Ascending aorta (tissue), 2 donors: ENCODE data around the gene SORCS3. TPM values are rescaled to one million over a fixed set of nuclear protein-coding genes. Genes with fewer than 3 reads are reported as not detected.

ENCODE experiments used
- DNase-seq, 2 donors: peaks; one replicate each; pipeline ENCODE4 v3.0.0-alpha.2; 2019; ENCODE audit warnings: low spot score in 2 of 2
- H3K27ac ChIP-seq, 2 donors: fragments of 200-600 bp; sonication (generic); one replicate each; pipeline ENCODE4 v1.5.1; 2016 to 2017; ENCODE audit warnings: mild to moderate bottlenecking in 1 of 2
- H3K27me3 ChIP-seq: fragments of 200-600 bp; sonication (generic); one replicate; pipeline ENCODE4 v1.5.1; 2017
- H3K36me3 ChIP-seq, 2 donors: fragments of 200-600 bp; sonication (generic); one replicate each; pipeline ENCODE4 v1.5.1; 2016
- H3K4me1 ChIP-seq, 2 donors: fragments of 200-600 bp; sonication (generic); one replicate each; pipeline ENCODE4 v1.5.1; 2016 to 2017; ENCODE audit warnings: mild to moderate bottlenecking in 1 of 2
- H3K4me3 ChIP-seq, 2 donors: fragments of 200-600 bp; sonication (generic); one replicate each; pipeline ENCODE4 v1.5.1; 2016 to 2017; ENCODE audit warnings: mild to moderate bottlenecking in 1 of 2
- H3K9me3 ChIP-seq, 2 donors: fragments of 200-600 bp; sonication (generic); one replicate each; pipeline ENCODE4 v1.5.1; 2016
- intact Hi-C: fragments of 100-400 bp; cut with DNase I; formaldehyde crosslinking; loops from one replicate; pipeline ENCODE4 v1.15.1; 2023
- total RNA-seq: library from RNA; depleted of rRNA; stranded (reverse); fragments of >200 nt; gene quantifications from one replicate; pipeline ENCODE4 v1.1.0, GENCODE V29; 2016
- TF ChIP-seq, protein P1 (sequence below), 3 experiments: fragments of 200-600 bp in 2 of 3; fragments of 450-650 bp in 1 of 3; sonication (generic) in 2 of 3; IDR thresholded peaks; one replicate each; pipeline ENCODE4 v1.5.1; 2016 to 2019; ENCODE audit warnings: antibody characterized with exemption in 3 of 3, mild to moderate bottlenecking in 1 of 3, moderate library complexity in 1 of 3

The SORCS3 gene
- total RNA-seq, 1 donor from 2014 or later, result not detected

DNA sequence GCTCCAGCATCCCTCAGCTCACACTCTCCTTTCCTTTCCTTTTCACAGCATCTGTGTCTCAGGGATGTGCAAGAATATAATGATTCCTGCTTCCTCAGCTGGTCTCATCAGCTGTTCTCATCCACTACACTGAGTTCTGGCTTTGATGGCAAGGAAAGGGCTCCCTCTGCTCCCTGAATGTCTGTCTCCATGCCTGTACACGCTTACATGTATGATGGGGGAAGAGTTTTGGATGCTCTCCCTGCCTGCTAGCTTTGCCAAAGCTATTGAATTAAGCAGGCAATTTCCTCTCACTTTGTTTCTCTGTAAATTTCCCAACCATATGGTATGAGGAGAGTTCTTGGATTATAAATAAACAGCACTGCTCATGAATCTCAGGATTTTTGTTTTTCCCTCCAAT is 254.5 kb downstream of the SORCS3 start:
- TF ChIP-seq, protein P1, sequence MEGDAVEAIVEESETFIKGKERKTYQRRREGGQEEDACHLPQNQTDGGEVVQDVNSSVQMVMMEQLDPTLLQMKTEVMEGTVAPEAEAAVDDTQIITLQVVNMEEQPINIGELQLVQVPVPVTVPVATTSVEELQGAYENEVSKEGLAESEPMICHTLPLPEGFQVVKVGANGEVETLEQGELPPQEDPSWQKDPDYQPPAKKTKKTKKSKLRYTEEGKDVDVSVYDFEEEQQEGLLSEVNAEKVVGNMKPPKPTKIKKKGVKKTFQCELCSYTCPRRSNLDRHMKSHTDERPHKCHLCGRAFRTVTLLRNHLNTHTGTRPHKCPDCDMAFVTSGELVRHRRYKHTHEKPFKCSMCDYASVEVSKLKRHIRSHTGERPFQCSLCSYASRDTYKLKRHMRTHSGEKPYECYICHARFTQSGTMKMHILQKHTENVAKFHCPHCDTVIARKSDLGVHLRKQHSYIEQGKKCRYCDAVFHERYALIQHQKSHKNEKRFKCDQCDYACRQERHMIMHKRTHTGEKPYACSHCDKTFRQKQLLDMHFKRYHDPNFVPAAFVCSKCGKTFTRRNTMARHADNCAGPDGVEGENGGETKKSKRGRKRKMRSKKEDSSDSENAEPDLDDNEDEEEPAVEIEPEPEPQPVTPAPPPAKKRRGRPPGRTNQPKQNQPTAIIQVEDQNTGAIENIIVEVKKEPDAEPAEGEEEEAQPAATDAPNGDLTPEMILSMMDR (IDR thresholded peaks at IDR 0.05), result no peak
- peaks cover 0 to 9% of the 10 kb centered on the region in 2 donors for H3K9me3 ChIP-seq
- intact Hi-C loops, result no loop called here
- no peak overlapping the region for H3K4me3 ChIP-seq
- no peaks in the 10 kb centered on the region for H3K4me1 ChIP-seq
- DNase-seq, result no peak
- H3K27me3 ChIP-seq, result no peaks in the 10 kb centered on the region
- H3K27ac ChIP-seq, result no peak overlapping the region
- H3K36me3 ChIP-seq, result no peaks in the 10 kb centered on the region

DNA sequence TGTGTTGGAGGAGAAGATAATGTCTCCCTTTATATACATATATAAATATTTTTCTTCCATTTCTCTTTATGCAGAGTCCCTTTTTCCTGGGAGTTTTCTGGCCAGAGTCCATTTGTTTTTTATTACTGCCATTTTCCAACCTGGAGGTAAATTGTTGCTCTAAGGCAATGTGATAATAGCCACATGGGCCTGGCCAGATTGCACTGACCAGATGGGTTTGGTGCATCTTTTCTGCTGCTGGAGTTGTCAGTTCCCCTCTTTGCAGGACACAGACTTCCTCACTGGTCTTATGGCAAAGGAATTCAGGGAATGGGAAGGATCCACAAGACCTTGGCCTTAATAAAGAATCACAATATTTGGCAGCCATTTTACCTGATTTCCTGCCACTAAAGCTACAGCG is 254.9 kb downstream of the SORCS3 start:
- peaks cover 0 to 5% of the 10 kb centered on the region in 2 donors for H3K9me3 ChIP-seq
- intact Hi-C loops, result no loop called here
- no peak overlapping the region for H3K27ac ChIP-seq
- H3K4me1 ChIP-seq, result no peaks in the 10 kb centered on the region
- no peaks in the 10 kb centered on the region for H3K36me3 ChIP-seq
- TF ChIP-seq, protein P1 (IDR thresholded peaks at IDR 0.05), result no peak
- no peaks in the 10 kb centered on the region for H3K27me3 ChIP-seq
- DNase-seq, result no peak
- no peak overlapping the region for H3K4me3 ChIP-seq

DNA sequence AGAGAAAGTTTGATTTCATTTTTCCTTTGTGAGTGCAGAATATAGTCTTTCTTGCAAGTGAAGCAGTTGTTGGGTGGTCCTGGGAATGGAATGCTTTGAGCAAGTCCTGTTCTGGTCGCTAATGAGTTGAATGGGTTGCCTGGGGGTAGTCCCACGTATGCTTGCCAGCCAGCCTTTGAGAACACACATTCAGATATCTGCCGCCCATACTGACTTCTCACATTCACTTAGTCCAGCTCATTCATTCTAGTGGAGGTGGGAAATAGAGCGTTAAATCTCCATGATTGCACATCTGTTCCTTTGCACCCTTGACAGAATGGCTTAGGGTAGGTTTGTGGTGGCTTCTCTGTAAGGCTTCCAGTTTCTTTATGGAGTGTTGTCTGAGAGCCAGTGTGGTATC is 256.6 kb downstream of the SORCS3 start:
- Histone ChIP-seq H3K27ac (no peak overlapping the region), H3K9me3 (no peaks in the 10 kb centered on the region), H3K27me3 (no peaks in the 10 kb centered on the region), H3K4me1 (no peaks in the 10 kb centered on the region), H3K36me3 (no peaks in the 10 kb centered on the region), H3K4me3 (no peak overlapping the region)
- TF ChIP-seq, protein P1 (IDR thresholded peaks at IDR 0.05), result no peak
- DNase-seq, result no peak
- intact Hi-C loops, result no loop called here

DNA sequence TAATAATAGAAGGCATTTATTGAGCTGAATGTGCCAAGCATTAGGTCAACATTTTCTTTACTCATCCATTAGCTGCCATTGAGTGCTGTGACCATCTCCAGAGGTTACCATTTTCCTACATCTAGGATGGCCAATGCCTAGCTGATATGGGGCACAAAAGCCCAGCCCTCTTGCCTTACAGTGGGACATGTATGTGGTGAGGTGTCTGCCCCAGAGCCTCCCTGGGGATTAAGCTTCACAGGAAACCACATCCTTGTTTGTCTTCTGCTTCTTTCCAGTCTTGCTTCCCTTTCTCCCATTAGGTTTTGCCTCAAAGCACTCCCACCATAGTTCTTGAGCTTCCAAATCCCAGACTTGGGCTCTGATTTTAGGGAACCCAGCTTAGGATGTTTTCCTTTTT is 258.7 kb downstream of the SORCS3 start:
- H3K27me3 ChIP-seq, result no peaks in the 10 kb centered on the region
- TF ChIP-seq, protein P1 (IDR thresholded peaks at IDR 0.05), result no peak
- intact Hi-C loops, result no loop called here
- H3K9me3 ChIP-seq, result no peaks in the 10 kb centered on the region
- no peaks in the 10 kb centered on the region for H3K36me3 ChIP-seq
- H3K4me3 ChIP-seq, result no peak overlapping the region
- H3K27ac ChIP-seq, result no peak overlapping the region
- no peaks in the 10 kb centered on the region for H3K4me1 ChIP-seq
- no peak for DNase-seq

DNA sequence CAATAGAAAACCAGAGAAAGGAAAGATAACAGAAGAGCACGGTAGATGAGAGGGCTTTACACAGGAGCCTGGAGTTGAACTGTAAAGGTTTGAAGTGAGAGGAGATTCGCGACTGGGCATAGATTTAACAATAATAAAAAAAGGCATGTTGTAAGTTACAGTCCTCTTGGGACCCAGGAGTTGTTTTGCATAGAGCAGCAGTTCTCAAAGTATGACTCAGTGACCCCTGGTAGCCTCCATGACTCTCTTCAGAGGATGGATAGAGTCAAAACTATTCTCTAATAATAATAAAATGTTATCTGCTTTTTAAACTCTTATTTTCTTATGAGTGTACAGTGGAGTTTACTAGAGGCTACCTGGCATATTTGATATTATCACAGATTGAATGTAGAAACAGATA is 262.3 kb downstream of the SORCS3 start:
- TF ChIP-seq, protein P1 (IDR thresholded peaks at IDR 0.05), result no peak
- no peaks in the 10 kb centered on the region for H3K27me3 ChIP-seq
- no peak overlapping the region for H3K4me3 ChIP-seq
- no peaks in the 10 kb centered on the region for H3K4me1 ChIP-seq
- H3K36me3 ChIP-seq, result no peaks in the 10 kb centered on the region
- no peaks in the 10 kb centered on the region for H3K9me3 ChIP-seq
- intact Hi-C loops, result no loop called here
- no peak for DNase-seq
- no peak overlapping the region for H3K27ac ChIP-seq

DNA sequence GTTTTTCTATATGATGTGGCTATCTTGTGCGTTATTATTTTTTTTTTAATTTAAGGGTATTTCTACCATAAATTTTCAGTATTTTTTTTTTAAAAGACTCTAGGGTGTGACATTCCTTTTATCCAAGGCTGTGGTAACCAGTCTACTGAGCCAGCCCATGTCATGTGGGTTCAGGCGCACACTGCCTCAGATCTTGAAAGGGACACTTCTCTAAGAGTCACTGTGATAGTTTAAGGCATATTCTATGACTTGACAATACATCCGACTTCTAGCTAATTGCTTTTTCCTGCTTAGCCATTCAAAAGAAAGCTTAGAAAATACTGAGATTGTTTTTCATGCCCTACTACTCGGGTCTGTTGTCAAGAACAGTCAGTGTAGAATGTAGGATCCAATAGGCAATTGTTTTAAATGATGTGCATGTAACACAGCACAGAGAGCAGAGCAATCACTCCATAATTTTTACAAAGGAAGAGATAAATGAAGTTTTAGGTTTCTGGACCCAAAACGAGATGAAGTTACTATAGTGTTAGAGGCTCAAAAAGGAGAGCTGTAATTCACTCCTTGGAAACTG is 263.7 kb downstream of the SORCS3 start:
- DNase-seq, result no peak
- Histone ChIP-seq H3K27me3 (no peaks in the 10 kb centered on the region), H3K27ac (no peak overlapping the region), H3K9me3 (no peaks in the 10 kb centered on the region), H3K36me3 (no peaks in the 10 kb centered on the region), H3K4me3 (no peak overlapping the region), H3K4me1 (no peaks in the 10 kb centered on the region)
- TF ChIP-seq, protein P1 (IDR thresholded peaks at IDR 0.05), result no peak
- intact Hi-C loops, result no loop called here
